ENCODE data around the gene EPB41L1. TPM values are rescaled to one million over a fixed set of nuclear protein-coding genes. Genes with fewer than 3 reads are reported as not detected.

Gene EPB41L1
- total RNA-seq, 1 experiment from 2014 or later = 121 TPM

GRCh38 chr20:36207602-36208001 lies 53.1 kb downstream of the EPB41L1 start:
- Mint-ChIP-seq H3K9me3 (ENCODE audit: low read depth, unreplicated experiment) (no peaks in the 10 kb centered on the region), H3K4me3 (ENCODE audit: low read depth, unreplicated experiment) (no peak overlapping the region), H3K27me3 (ENCODE audit: unreplicated experiment) (no peaks in the 10 kb centered on the region), H3K27ac (ENCODE audit: unreplicated experiment) (no peak overlapping the region), H3K36me3 (ENCODE audit: insufficient read depth, unreplicated experiment) (peaks cover 41% of the 10 kb centered on the region), H3K4me1 (ENCODE audit: low read depth, unreplicated experiment) (no peaks in the 10 kb centered on the region)
- DNase-seq = no peak
- no TSS peak for BruUV-seq (replicated peaks)
- TF ChIP-seq, protein P1, sequence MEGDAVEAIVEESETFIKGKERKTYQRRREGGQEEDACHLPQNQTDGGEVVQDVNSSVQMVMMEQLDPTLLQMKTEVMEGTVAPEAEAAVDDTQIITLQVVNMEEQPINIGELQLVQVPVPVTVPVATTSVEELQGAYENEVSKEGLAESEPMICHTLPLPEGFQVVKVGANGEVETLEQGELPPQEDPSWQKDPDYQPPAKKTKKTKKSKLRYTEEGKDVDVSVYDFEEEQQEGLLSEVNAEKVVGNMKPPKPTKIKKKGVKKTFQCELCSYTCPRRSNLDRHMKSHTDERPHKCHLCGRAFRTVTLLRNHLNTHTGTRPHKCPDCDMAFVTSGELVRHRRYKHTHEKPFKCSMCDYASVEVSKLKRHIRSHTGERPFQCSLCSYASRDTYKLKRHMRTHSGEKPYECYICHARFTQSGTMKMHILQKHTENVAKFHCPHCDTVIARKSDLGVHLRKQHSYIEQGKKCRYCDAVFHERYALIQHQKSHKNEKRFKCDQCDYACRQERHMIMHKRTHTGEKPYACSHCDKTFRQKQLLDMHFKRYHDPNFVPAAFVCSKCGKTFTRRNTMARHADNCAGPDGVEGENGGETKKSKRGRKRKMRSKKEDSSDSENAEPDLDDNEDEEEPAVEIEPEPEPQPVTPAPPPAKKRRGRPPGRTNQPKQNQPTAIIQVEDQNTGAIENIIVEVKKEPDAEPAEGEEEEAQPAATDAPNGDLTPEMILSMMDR (IDR thresholded peaks at IDR 0.05; ENCODE audit: unreplicated experiment) = no peak
- intact Hi-C loops (cut with micrococcal nuclease; ENCODE audit: unreplicated experiment) = no loop called here
- CTCF ChIA-PET = interaction anchor here (0.6 kb wide), 1 partner anchor 12 kb away, joined by 5 read pairs; no protein-coding TSS in a partner anchor

DNA sequence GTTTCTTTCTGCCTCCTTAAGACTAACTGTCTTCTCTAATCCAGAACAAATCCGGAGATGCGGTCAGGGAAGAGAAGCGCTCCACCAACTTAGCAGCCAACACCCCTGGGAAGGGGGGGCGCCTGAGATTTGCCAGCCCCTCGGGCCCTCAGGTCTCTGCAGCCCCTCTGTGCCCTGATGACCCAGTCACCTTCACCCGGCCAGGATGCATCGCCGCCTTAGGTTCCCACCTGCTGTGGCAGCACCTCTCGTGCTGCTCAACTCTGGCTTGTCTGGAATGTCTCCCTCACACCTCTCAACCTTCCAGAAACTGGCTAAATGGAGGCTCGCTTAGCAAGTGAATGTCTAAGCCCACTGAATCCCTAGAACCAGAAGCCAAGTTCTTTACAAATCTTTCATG lies 53.7 kb downstream of the EPB41L1 start:
- H3K4me3 Mint-ChIP-seq (ENCODE audit: low read depth, unreplicated experiment) = no peak overlapping the region
- peaks cover 41% of the 10 kb centered on the region for H3K36me3 Mint-ChIP-seq (ENCODE audit: insufficient read depth, unreplicated experiment)
- TF ChIP-seq, protein P1 (IDR thresholded peaks at IDR 0.05; ENCODE audit: unreplicated experiment) = no peak
- intact Hi-C loops (cut with micrococcal nuclease; ENCODE audit: unreplicated experiment) = no loop called here
- no peaks in the 10 kb centered on the region for H3K4me1 Mint-ChIP-seq (ENCODE audit: low read depth, unreplicated experiment)
- no peaks in the 10 kb centered on the region for H3K9me3 Mint-ChIP-seq (ENCODE audit: low read depth, unreplicated experiment)
- H3K27me3 Mint-ChIP-seq (ENCODE audit: unreplicated experiment) = no peaks in the 10 kb centered on the region
- BruUV-seq (replicated peaks) = no TSS peak
- no peak overlapping the region for H3K27ac Mint-ChIP-seq (ENCODE audit: unreplicated experiment)
- DNase-seq = no peak
- CTCF ChIA-PET = no interaction called here

GRCh38 chr20:36210436-36211021 lies 56.0 kb downstream of the EPB41L1 start:
- CTCF ChIA-PET = interaction anchor here (0.7 to 1.8 kb wide), 3 partner anchors 76 to 229 kb away, joined by 3 to 6 read pairs (median 3); no protein-coding TSS in a partner anchor
- DNase-seq = no peak
- no TSS peak for BruUV-seq (replicated peaks)
- TF ChIP-seq, protein P1 (IDR thresholded peaks at IDR 0.05; ENCODE audit: unreplicated experiment) = no peak
- Mint-ChIP-seq H3K36me3 (ENCODE audit: insufficient read depth, unreplicated experiment) (peaks cover 48% of the 10 kb centered on the region), H3K27ac (ENCODE audit: unreplicated experiment) (no peak overlapping the region), H3K4me3 (ENCODE audit: low read depth, unreplicated experiment) (no peak overlapping the region), H3K27me3 (ENCODE audit: unreplicated experiment) (no peaks in the 10 kb centered on the region), H3K4me1 (ENCODE audit: low read depth, unreplicated experiment) (no peaks in the 10 kb centered on the region), H3K9me3 (ENCODE audit: low read depth, unreplicated experiment) (no peaks in the 10 kb centered on the region)
- intact Hi-C loops (cut with micrococcal nuclease; ENCODE audit: unreplicated experiment) = no loop called here

DNA sequence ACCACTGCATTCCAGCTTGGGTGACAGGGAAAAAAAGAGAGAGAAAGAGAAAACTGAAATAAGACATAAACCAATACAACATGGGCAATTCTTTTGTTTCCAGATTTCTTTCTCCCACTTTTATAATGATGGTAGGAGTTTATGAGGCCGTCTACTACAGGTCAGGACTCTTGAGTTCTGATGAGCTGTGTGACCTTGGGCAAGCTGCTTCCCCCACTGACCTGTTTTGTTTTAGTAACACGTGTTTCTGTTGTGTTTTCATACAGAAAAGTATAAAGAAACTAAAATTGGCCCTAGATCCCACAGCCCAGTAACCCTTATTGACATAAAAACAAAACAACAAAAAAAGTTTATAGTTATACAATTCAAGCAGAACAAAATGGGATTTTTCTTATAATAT lies 58.8 kb downstream of the EPB41L1 start:
- Mint-ChIP-seq H3K36me3 (ENCODE audit: insufficient read depth, unreplicated experiment) (peaks cover 43% of the 10 kb centered on the region), H3K27me3 (ENCODE audit: unreplicated experiment) (no peaks in the 10 kb centered on the region), H3K4me3 (ENCODE audit: low read depth, unreplicated experiment) (no peak overlapping the region), H3K9me3 (ENCODE audit: low read depth, unreplicated experiment) (no peaks in the 10 kb centered on the region), H3K4me1 (ENCODE audit: low read depth, unreplicated experiment) (no peaks in the 10 kb centered on the region), H3K27ac (ENCODE audit: unreplicated experiment) (no peak overlapping the region)
- DNase-seq = no peak
- no TSS peak for BruUV-seq (replicated peaks)
- CTCF ChIA-PET = no interaction called here
- TF ChIP-seq, protein P1 (IDR thresholded peaks at IDR 0.05; ENCODE audit: unreplicated experiment) = no peak
- intact Hi-C loops (cut with micrococcal nuclease; ENCODE audit: unreplicated experiment) = no loop called here

All from Calu3 (cell line).